ENCODE data around the gene COL13A1.

The COL13A1 gene

DNA sequence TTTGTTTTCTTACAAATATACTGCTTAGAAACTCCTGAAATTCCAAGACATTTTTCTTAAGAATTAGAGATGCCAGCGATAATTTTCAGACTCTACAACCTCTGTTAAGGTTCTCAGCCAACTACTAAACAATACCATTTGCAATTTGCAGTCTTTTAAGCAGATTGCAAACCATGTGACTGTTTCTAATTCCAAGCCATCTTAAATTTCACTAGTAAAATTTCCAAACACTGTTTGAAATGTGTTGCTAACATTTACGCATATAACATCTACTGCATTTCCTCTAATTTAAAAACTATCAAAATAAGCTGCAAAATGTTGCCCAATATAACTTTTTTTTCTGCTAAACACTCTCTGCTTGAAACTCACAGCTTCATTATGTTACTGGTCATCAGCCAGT is 194.9 kb downstream of the COL13A1 start:
- TF ChIP-seq GLIS3 (CRISPR knock-in tag; IDR thresholded peaks at IDR 0.05): no peak
- TF ChIP-seq ZFP3 (CRISPR knock-in tag; IDR thresholded peaks at IDR 0.05): no peak
- TF ChIP-seq ESRRG (CRISPR knock-in tag; IDR thresholded peaks at IDR 0.05): no peak
- TF ChIP-seq, protein P1, sequence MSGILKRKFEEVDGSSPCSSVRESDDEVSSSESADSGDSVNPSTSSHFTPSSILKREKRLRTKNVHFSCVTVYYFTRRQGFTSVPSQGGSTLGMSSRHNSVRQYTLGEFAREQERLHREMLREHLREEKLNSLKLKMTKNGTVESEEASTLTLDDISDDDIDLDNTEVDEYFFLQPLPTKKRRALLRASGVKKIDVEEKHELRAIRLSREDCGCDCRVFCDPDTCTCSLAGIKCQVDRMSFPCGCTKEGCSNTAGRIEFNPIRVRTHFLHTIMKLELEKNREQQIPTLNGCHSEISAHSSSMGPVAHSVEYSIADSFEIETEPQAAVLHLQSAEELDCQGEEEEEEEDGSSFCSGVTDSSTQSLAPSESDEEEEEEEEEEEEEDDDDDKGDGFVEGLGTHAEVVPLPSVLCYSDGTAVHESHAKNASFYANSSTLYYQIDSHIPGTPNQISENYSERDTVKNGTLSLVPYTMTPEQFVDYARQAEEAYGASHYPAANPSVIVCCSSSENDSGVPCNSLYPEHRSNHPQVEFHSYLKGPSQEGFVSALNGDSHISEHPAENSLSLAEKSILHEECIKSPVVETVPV (CRISPR knock-in tag; IDR thresholded peaks at IDR 0.05): no peak
- TF ChIP-seq, protein P2, sequence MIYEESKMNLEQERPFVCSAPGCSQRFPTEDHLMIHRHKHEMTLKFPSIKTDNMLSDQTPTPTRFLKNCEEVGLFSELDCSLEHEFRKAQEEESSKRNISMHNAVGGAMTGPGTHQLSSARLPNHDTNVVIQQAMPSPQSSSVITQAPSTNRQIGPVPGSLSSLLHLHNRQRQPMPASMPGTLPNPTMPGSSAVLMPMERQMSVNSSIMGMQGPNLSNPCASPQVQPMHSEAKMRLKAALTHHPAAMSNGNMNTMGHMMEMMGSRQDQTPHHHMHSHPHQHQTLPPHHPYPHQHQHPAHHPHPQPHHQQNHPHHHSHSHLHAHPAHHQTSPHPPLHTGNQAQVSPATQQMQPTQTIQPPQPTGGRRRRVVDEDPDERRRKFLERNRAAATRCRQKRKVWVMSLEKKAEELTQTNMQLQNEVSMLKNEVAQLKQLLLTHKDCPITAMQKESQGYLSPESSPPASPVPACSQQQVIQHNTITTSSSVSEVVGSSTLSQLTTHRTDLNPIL (CRISPR knock-in tag; IDR thresholded peaks at IDR 0.05; ENCODE audit: low read depth): no peak
- TF ChIP-seq ZC3H10 (CRISPR knock-in tag; IDR thresholded peaks at IDR 0.05): no peak
- TF ChIP-seq TCF4 (CRISPR knock-in tag; IDR thresholded peaks at IDR 0.05; ENCODE audit: borderline replicate concordance): no peak
- TF ChIP-seq PPARA (CRISPR knock-in tag; IDR thresholded peaks at IDR 0.05; ENCODE audit: borderline replicate concordance): no peak
- no peak for TF ChIP-seq BACH2 (CRISPR knock-in tag; IDR thresholded peaks at IDR 0.05; ENCODE audit: borderline replicate concordance)
- no peak for TF ChIP-seq TOX (CRISPR knock-in tag; IDR thresholded peaks at IDR 0.05; ENCODE audit: borderline replicate concordance)
- TF ChIP-seq, protein P3, sequence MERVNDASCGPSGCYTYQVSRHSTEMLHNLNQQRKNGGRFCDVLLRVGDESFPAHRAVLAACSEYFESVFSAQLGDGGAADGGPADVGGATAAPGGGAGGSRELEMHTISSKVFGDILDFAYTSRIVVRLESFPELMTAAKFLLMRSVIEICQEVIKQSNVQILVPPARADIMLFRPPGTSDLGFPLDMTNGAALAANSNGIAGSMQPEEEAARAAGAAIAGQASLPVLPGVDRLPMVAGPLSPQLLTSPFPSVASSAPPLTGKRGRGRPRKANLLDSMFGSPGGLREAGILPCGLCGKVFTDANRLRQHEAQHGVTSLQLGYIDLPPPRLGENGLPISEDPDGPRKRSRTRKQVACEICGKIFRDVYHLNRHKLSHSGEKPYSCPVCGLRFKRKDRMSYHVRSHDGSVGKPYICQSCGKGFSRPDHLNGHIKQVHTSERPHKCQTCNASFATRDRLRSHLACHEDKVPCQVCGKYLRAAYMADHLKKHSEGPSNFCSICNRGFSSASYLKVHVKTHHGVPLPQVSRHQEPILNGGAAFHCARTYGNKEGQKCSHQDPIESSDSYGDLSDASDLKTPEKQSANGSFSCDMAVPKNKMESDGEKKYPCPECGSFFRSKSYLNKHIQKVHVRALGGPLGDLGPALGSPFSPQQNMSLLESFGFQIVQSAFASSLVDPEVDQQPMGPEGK (CRISPR knock-in tag; IDR thresholded peaks at IDR 0.05; ENCODE audit: borderline replicate concordance): no peak
- no peak for TF ChIP-seq CSDC2 (CRISPR knock-in tag; IDR thresholded peaks at IDR 0.05)
- no peak for TF ChIP-seq ZFP30 (CRISPR knock-in tag; IDR thresholded peaks at IDR 0.05)
- TF ChIP-seq OSR1 (CRISPR knock-in tag; IDR thresholded peaks at IDR 0.05): no peak
- no peak for TF ChIP-seq RARB (CRISPR knock-in tag; IDR thresholded peaks at IDR 0.05)
- TF ChIP-seq ZNF565 (CRISPR knock-in tag; conservative IDR thresholded peaks at IDR 0.05; ENCODE audit: low read depth): no peak
- no peak for TF ChIP-seq SNAI2 (CRISPR knock-in tag; IDR thresholded peaks at IDR 0.05)
- TF ChIP-seq ISL1 (CRISPR knock-in tag; IDR thresholded peaks at IDR 0.05): no peak
- no peak for ATAC-seq

DNA sequence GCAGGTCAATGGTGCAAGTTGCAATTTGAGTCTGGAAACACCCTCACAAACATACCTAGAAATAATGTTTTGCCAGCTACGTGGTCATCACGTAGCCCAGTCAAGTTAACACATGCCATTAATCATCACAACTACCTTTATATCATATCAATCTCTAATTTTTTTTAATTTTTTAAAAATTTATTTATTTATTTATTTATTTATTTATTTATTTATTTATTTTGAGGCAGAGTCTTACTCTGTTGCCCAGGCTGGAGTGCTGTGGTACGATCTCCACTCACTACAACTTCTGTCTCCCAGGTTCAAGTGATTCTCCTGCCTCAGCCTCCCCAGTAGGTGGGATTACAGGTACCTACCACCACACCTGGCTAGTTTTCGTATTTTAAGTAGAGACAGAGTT is 198.6 kb downstream of the COL13A1 start:
- TF ChIP-seq CSDC2 (CRISPR knock-in tag; IDR thresholded peaks at IDR 0.05) (no peak), ARNTL (CRISPR knock-in tag; IDR thresholded peaks at IDR 0.05; ENCODE audit: borderline replicate concordance, low read depth) (no peak), ZC3H10 (CRISPR knock-in tag; IDR thresholded peaks at IDR 0.05) (no peak), OSR1 (CRISPR knock-in tag; IDR thresholded peaks at IDR 0.05) (no peak), RARB (CRISPR knock-in tag; IDR thresholded peaks at IDR 0.05) (no peak), ZFP30 (CRISPR knock-in tag; IDR thresholded peaks at IDR 0.05) (no peak), PPARA (CRISPR knock-in tag; IDR thresholded peaks at IDR 0.05; ENCODE audit: borderline replicate concordance) (no peak), TOX (CRISPR knock-in tag; IDR thresholded peaks at IDR 0.05; ENCODE audit: borderline replicate concordance) (no peak), ZNF70 (CRISPR knock-in tag; IDR thresholded peaks at IDR 0.05) (no peak), BACH2 (CRISPR knock-in tag; IDR thresholded peaks at IDR 0.05; ENCODE audit: borderline replicate concordance) (no peak), ESRRG (CRISPR knock-in tag; IDR thresholded peaks at IDR 0.05) (no peak), TCF4 (CRISPR knock-in tag; IDR thresholded peaks at IDR 0.05; ENCODE audit: borderline replicate concordance) (no peak), GLIS3 (CRISPR knock-in tag; IDR thresholded peaks at IDR 0.05) (no peak), SNAI2 (CRISPR knock-in tag; IDR thresholded peaks at IDR 0.05) (no peak)
- TF ChIP-seq, protein P4, sequence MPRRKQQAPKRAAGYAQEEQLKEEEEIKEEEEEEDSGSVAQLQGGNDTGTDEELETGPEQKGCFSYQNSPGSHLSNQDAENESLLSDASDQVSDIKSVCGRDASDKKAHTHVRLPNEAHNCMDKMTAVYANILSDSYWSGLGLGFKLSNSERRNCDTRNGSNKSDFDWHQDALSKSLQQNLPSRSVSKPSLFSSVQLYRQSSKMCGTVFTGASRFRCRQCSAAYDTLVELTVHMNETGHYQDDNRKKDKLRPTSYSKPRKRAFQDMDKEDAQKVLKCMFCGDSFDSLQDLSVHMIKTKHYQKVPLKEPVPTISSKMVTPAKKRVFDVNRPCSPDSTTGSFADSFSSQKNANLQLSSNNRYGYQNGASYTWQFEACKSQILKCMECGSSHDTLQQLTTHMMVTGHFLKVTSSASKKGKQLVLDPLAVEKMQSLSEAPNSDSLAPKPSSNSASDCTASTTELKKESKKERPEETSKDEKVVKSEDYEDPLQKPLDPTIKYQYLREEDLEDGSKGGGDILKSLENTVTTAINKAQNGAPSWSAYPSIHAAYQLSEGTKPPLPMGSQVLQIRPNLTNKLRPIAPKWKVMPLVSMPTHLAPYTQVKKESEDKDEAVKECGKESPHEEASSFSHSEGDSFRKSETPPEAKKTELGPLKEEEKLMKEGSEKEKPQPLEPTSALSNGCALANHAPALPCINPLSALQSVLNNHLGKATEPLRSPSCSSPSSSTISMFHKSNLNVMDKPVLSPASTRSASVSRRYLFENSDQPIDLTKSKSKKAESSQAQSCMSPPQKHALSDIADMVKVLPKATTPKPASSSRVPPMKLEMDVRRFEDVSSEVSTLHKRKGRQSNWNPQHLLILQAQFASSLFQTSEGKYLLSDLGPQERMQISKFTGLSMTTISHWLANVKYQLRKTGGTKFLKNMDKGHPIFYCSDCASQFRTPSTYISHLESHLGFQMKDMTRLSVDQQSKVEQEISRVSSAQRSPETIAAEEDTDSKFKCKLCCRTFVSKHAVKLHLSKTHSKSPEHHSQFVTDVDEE (CRISPR knock-in tag; IDR thresholded peaks at IDR 0.05): no peak
- TF ChIP-seq, protein P3 (CRISPR knock-in tag; IDR thresholded peaks at IDR 0.05; ENCODE audit: borderline replicate concordance): no peak
- TF ChIP-seq, protein P2 (CRISPR knock-in tag; IDR thresholded peaks at IDR 0.05; ENCODE audit: low read depth): no peak
- TF ChIP-seq, protein P1 (CRISPR knock-in tag; IDR thresholded peaks at IDR 0.05): no peak

More for the DNA sequence above, 198.6 kb downstream of the COL13A1 start:
- no peak for ATAC-seq

Measured in SK-N-SH treated with all-trans-retinoic acid at 6 μM for 48 hours (cell line).